ENCODE results near the gene AUH. TPM values are rescaled to one million over a fixed set of nuclear protein-coding genes. Genes with fewer than 3 reads are reported as not detected.

Gene AUH
- total RNA-seq, 1 experiment from 2014 or later, result 29.0 TPM

- peaks cover 43 to 75% of the 10 kb centered on the region in 2 experiments for H3K4me1 ChIP-seq (ENCODE audit: control insufficient read depth in 1 of 2, insufficient read depth in 2 of 2, low read length in 2 of 2)
- TF ChIP-seq REST (IDR thresholded peaks at IDR 0.05; ENCODE audit: low read depth) (no peak), RAD21 (IDR thresholded peaks at IDR 0.05; ENCODE audit: low read depth) (no peak), ZFX (IDR thresholded peaks at IDR 0.05) (no peak), SRF (IDR thresholded peaks at IDR 0.05; ENCODE audit: low read depth) (no peak), CTCF (IDR thresholded peaks at IDR 0.05 in 2 of 3, conservative IDR thresholded peaks at IDR 0.05 in 1 of 3; ENCODE audit: borderline replicate concordance in 1 of 3, insufficient read depth in 1 of 3, low read depth in 2 of 3, low read length in 2 of 3) (no peak), SIN3A (IDR thresholded peaks at IDR 0.05; ENCODE audit: low read depth) (no peak), ATF3 (IDR thresholded peaks at IDR 0.05) (no peak), MAX (IDR thresholded peaks at IDR 0.05) (no peak), CEBPB (IDR thresholded peaks at IDR 0.05; ENCODE audit: low read depth) (no peak), EZH2phosphoT487 (IDR thresholded peaks at IDR 0.05; ENCODE audit: borderline replicate concordance) (no peak), ELF1 (IDR thresholded peaks at IDR 0.05; ENCODE audit: borderline replicate concordance, low read depth) (no peak), POLR2AphosphoS5 (IDR thresholded peaks at IDR 0.05; ENCODE audit: low read depth, low read length) (no peak), ZBTB33 (IDR thresholded peaks at IDR 0.05; ENCODE audit: extremely low read depth, insufficient replicate concordance, low read length) (no peak), JUND (IDR thresholded peaks at IDR 0.05) (no peak), FOSL1 (IDR thresholded peaks at IDR 0.05; ENCODE audit: low read depth) (no peak), CBX3 (IDR thresholded peaks at IDR 0.05; ENCODE audit: low read depth) (no peak), EZH2 (IDR thresholded peaks at IDR 0.05) (no peak), YY1 (IDR thresholded peaks at IDR 0.05; ENCODE audit: extremely low read depth, insufficient replicate concordance, low read depth, low read length) (no peak)
- no peaks in the 10 kb centered on the region for H3K79me2 ChIP-seq (ENCODE audit: insufficient read depth, low read length)
- H3K9me3 ChIP-seq (ENCODE audit: control insufficient read depth in 1 of 2, insufficient read depth in 1 of 2, low read depth in 1 of 2, low read length in 2 of 2), result no peaks in the 10 kb centered on the region
- H3K27ac ChIP-seq (ENCODE audit: low read depth, low read length), result peak overlapping the region; percentile 100
- BruUV-seq (replicated peaks), result no TSS peak
- no peaks in the 10 kb centered on the region for H4K20me1 ChIP-seq (ENCODE audit: insufficient read depth)
- no peaks in the 10 kb centered on the region for H3K36me3 ChIP-seq (ENCODE audit: control insufficient read depth in 1 of 2, insufficient read depth in 2 of 2, low read length in 2 of 2)
- no peaks in the 10 kb centered on the region for H3K27me3 ChIP-seq (ENCODE audit: insufficient read depth, low read length)
- ChIA-PET POLR2A (interaction anchor here (0.6 to 0.9 kb wide), 3 partner anchors 58 to 169 kb away, joined by 3 read pairs; no protein-coding TSS in a partner anchor), RAD21 (ENCODE audit: low non-redundant PET in 1 of 2, low total read pairs in 2 of 2, uncharacterized antibody in 2 of 2, unreplicated experiment in 2 of 2) (interaction anchor here in 1 of 2 experiments (1.0 to 1.2 kb wide), 3 partner anchors 92 to 236 kb away, joined by 3 to 6 read pairs (median 3); no protein-coding TSS in a partner anchor), CTCF (interaction anchor here (0.7 kb wide), 1 partner anchor 9 kb away, joined by 3 read pairs; no protein-coding TSS in a partner anchor)
- peak overlapping the region; percentile 91 for H3K4me2 ChIP-seq (ENCODE audit: low read length)
- intact Hi-C loops (cut with micrococcal nuclease), result loop anchor here (5.0 to 10.0 kb wide), 2 partner anchors 173 to 226 kb away; partner anchors contain the start of gene AUH
- no peak overlapping the region for H3K4me3 ChIP-seq (replicated peaks in 1 of 2; ENCODE audit: low read depth in 1 of 2, low read length in 2 of 2)
- H3K9ac ChIP-seq (ENCODE audit: low read length), result peak overlapping the region; percentile 85
- ATAC-seq, result no peak
- no peaks in the 10 kb centered on the region for H3K9me2 ChIP-seq (ENCODE audit: insufficient read depth)
- DNase-seq (ENCODE audit: low read depth, low spot score), result no peak
- no peak overlapping the region for H2AFZ ChIP-seq (ENCODE audit: low read depth, low read length, poor library complexity, severe bottlenecking)
Measured at GRCh38 chr9:91191411-91192380, 170.0 kb downstream of the AUH start.

Data from HCT116 (cell line).